Amniotic stem cell (primary cell): ENCODE results near the gene LPCAT3.

Experiments used
- DNase-seq: peaks from one replicate; lab custom pipeline; 2025; lab: John Stamatoyannopoulos, UW

Gene LPCAT3

DNA sequence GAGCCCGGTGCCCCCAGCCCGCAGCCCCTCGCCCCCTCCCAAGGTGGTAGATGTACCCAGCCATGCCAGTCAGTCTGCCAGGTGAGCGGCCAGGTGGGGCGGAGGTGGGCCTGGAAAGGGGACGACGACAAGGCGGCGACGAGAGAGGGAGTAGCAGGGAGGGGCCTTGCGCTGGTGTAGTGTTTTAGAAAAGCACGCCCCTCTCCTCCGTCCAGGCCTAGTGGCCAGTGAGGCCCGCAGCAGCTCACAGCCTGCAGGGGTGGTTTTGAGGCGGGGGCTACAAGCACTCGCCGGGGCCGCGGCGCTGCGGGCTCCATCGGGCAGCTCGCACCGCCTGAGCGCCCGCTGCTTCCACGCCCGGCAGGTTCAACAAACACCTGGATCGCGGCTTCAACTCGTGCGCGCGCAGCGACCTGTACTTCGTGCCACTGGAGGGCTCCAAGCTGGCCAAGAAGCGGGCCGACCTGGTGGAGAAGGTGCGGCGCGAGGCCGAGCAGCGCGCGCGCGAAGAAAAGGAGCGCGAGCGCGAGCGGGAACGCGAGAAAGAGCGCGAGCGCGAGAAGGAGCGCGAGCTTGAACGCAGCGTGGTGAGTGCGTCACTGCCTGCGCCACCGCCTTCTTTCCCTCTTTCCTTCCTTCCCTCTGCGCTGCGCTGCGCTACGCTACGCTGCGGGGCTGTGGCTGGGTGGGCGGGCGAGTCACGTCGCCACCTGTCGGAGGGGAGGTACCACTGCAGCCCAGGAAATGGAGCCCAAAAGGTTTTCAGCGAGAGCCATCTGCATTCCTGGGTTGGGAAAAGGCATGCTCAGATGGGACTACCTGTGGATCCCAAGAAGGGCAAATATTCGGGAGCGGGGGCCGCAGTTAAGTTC, 80.6 kb downstream of the LPCAT3 start:
- DNase-seq = peak; percentile 70

DNA sequence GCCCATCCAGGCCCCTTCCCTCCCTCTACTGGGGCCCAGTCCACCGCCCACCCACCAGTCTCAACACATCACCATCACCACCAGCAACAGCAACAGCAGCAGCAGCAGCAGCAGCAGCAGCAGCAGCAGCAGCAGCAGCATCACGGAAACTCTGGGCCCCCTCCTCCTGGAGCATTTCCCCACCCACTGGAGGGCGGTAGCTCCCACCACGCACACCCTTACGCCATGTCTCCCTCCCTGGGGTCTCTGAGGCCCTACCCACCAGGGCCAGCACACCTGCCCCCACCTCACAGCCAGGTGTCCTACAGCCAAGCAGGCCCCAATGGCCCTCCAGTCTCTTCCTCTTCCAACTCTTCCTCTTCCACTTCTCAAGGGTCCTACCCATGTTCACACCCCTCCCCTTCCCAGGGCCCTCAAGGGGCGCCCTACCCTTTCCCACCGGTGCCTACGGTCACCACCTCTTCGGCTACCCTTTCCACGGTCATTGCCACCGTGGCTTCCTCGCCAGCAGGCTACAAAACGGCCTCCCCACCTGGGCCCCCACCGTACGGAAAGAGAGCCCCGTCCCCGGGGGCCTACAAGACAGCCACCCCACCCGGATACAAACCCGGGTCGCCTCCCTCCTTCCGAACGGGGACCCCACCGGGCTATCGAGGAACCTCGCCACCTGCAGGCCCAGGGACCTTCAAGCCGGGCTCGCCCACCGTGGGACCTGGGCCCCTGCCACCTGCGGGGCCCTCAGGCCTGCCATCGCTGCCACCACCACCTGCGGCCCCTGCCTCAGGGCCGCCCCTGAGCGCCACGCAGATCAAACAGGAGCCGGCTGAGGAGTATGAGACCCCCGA, 81.4 kb downstream of the LPCAT3 start:
- no peak for DNase-seq

GRCh38 chr12:6936194-6936635, 82.1 kb downstream of the LPCAT3 start:
- no peak for DNase-seq

DNA sequence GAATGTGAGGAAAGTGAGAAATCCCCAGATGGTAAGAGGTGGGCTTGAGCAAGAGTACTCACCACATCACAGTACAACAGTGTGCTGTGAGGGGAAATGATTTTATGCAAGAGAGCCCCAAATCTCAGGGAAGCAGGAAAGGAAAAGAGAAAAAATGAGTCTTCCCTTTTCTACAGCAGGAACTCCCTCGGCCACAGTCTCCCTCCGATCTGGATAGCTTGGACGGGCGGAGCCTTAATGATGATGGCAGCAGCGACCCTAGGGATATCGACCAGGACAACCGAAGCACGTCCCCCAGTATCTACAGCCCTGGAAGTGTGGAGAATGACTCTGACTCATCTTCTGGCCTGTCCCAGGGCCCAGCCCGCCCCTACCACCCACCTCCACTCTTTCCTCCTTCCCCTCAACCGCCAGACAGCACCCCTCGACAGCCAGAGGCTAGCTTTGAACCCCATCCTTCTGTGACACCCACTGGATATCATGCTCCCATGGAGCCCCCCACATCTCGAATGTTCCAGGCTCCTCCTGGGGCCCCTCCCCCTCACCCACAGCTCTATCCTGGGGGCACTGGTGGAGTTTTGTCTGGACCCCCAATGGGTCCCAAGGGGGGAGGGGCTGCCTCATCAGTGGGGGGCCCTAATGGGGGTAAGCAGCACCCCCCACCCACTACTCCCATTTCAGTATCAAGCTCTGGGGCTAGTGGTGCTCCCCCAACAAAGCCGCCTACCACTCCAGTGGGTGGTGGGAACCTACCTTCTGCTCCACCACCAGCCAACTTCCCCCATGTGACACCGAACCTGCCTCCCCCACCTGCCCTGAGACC, 82.7 kb downstream of the LPCAT3 start:
- no peak for DNase-seq

- DNase-seq = no peak
These were observed 84.2 kb downstream of the LPCAT3 start for GRCh38 chr12:6934110-6934509.

GRCh38 chr12:6932766-6933165, 85.5 kb downstream of the LPCAT3 start:
- no peak for DNase-seq

GRCh38 chr12:6929466-6930452, 88.5 kb downstream of the LPCAT3 start:
- no peak for DNase-seq

- DNase-seq = no peak
These were observed 89.4 kb downstream of the LPCAT3 start for GRCh38 chr12:6928703-6929407.

DNA sequence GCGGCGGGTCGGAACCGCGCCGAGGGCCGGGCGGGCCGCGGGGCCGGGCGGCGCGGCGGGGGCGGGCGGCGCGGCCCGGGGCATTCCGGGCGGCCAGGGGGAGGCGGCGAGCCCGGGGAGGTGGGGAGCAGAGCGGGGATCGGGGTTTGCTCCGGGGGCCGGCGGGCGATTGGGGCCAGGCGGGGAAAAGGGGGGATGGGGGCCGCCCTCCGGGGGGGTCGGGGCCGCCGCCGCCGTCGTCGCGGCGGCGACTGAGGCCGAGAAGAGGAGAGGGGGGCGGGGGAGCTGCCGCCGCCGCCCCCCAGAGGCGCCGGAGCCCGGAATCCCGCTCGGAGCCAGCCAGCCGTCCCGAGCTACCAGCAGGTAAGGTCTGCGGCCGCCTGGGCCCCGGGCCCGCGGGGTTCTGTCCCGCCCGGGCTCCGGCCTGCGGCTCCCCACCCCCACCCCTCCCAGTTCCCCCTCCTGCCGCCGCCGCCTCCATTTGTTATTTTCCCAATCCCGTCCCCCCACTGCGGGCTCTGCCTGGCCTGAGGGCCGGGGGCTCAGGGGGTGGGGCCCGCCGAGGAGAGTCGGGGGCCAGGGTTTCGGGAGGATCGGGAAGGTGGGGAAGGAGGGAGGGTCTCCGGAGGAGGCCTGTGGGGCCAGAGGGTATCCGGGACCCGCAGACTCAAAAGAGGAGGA, 90.1 kb downstream of the LPCAT3 start:
- no peak for DNase-seq

- DNase-seq = peak; percentile 41
These were observed 90.8 kb downstream of the LPCAT3 start, which contains the start of gene ATN1 for GRCh38 chr12:6927379-6928021. ATN1 (plus strand) TSS chr12:6927959; CDS start chr12:6934002, 6,043 bp downstream.
